Measurements from ENCODE around the gene ZNF782. TPM values are rescaled to one million over a fixed set of nuclear protein-coding genes. Genes with fewer than 3 reads are reported as not detected.
"Not testable (repeated sequence)": the region's sequence is repeated elsewhere in the genome, so short reads cannot be mapped to it uniquely, and the experiment has no call there.

Gene ZNF782
- total and polyA plus RNA-seq, 2 donors (not counting 1 experiment from before 2014, with no cell fraction given): 2.7 to 14.6 TPM

- H4K20me1 ChIP-seq (ENCODE audit: control insufficient read depth, insufficient read depth, low read length, poor library complexity, severe bottlenecking); H3K36me3 ChIP-seq (replicated peaks in 1 of 2; ENCODE audit: control extremely low read depth in 1 of 2, control insufficient read depth in 1 of 2, extremely low read depth in 1 of 2, insufficient read depth in 2 of 2, low read length in 1 of 2); H3K9ac ChIP-seq (ENCODE audit: low read length); ATAC-seq (ENCODE audit: low read depth); H3K9me3 ChIP-seq (ENCODE audit: control extremely low read depth in 1 of 3, control insufficient read depth in 2 of 3, insufficient read depth in 1 of 3, low read length in 2 of 3); H3K4me3 Mint-ChIP-seq; intact Hi-C loops (cut with micrococcal nuclease); H2AFZ ChIP-seq (ENCODE audit: insufficient read depth, low read depth, low read length, poor library complexity, severe bottlenecking); POLR2A ChIA-PET; H3K27me3 Mint-ChIP-seq; H3K4me3 ChIP-seq (ENCODE audit: control extremely low read depth in 1 of 5, extremely low read depth in 1 of 5, insufficient read depth in 1 of 5, low read depth in 2 of 5, low read length in 4 of 5); CTCF ChIA-PET; H3K79me2 ChIP-seq (ENCODE audit: control insufficient read depth, insufficient read depth, low read length); H3K27ac ChIP-seq (ENCODE audit: low read length in 2 of 2); DNase-seq; H3K27ac Mint-ChIP-seq; H3K27me3 ChIP-seq (replicated peaks in 1 of 4; ENCODE audit: control extremely low read depth in 1 of 4, control insufficient read depth in 3 of 4, insufficient read depth in 4 of 4, low read length in 3 of 4); H3K4me1 ChIP-seq (ENCODE audit: control insufficient read depth in 2 of 2, insufficient read depth in 2 of 2, low read length in 2 of 2); H3K9me3 Mint-ChIP-seq (ENCODE audit: insufficient read depth); H3K4me1 Mint-ChIP-seq; H3K4me2 ChIP-seq (replicated peaks; ENCODE audit: low read depth, low read length, poor library complexity, severe bottlenecking): not testable (repeated sequence)
- 100% methylated on average over 2 of the region's 2 CpGs for WGBS (ENCODE audit: insufficient coverage)
Observed at GRCh38 chr9:96865240-96865639, 10.9 kb upstream of the ZNF782 start.

DNA sequence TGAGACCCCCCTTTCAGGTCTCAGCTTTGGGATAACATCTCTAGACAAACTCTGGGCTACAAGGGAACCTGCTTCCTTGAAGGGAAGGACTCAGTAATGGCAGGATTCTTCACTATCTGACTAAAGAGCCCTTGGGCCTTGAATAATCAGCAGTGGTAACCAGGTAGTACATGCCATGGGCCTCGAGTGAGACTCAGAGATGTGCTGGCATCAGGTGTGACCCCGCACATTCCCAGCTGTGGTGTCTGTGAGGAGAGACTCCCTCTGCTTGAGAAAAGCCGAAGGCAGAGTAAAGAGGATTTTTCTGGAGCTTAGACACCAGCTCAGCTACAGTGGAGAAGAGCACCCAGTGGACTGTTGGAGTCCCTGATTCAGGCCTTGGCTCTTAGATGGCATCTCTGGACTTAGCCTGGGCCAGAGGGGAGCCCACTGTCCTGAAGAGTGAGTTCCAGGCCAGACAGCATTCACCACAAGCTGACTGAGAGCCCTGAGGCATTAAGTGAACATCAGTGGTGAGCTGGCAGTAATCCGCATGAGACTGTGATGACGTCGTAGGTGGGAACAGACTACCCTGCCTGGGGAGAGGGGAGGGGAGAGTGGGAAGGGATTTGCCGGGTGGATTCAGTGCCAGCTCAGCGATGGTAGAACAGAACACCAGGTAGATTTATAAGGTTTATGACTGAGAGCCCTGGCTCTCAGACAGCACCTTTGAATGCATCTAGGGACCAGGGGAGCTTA lies 5.3 kb upstream of the ZNF782 start:
- Histone ChIP-seq H3K36me3 (replicated peaks in 1 of 2; ENCODE audit: control extremely low read depth in 1 of 2, control insufficient read depth in 1 of 2, extremely low read depth in 1 of 2, insufficient read depth in 2 of 2, low read length in 1 of 2) (no peaks in the 10 kb centered on the region), H3K4me1 (ENCODE audit: control insufficient read depth in 2 of 2, insufficient read depth in 2 of 2, low read length in 2 of 2) (peaks cover 0 to 4% of the 10 kb centered on the region in 2 donors), H3K4me2 (replicated peaks; ENCODE audit: low read depth, low read length, poor library complexity, severe bottlenecking) (no peak overlapping the region), H3K27ac (ENCODE audit: low read length in 2 of 2) (no peak overlapping the region), H3K27me3 (replicated peaks in 1 of 4; ENCODE audit: control extremely low read depth in 1 of 4, control insufficient read depth in 3 of 4, insufficient read depth in 4 of 4, low read length in 3 of 4) (peaks cover 0 to 7% (median 0%) of the 10 kb centered on the region in 4 experiments), H3K79me2 (ENCODE audit: control insufficient read depth, insufficient read depth, low read length) (peaks cover under 1% of the 10 kb centered on the region), H3K9me3 (ENCODE audit: control extremely low read depth in 1 of 3, control insufficient read depth in 2 of 3, insufficient read depth in 1 of 3, low read length in 2 of 3) (no peaks in the 10 kb centered on the region), H2AFZ (ENCODE audit: insufficient read depth, low read depth, low read length, poor library complexity, severe bottlenecking) (no peak overlapping the region), H3K9ac (ENCODE audit: low read length) (no peak overlapping the region), H3K4me3 (ENCODE audit: control extremely low read depth in 1 of 5, extremely low read depth in 1 of 5, insufficient read depth in 1 of 5, low read depth in 2 of 5, low read length in 4 of 5) (no peak overlapping the region), H4K20me1 (ENCODE audit: control insufficient read depth, insufficient read depth, low read length, poor library complexity, severe bottlenecking) (no peaks in the 10 kb centered on the region)
- Mint-ChIP-seq H3K9me3 (ENCODE audit: insufficient read depth) (no peaks in the 10 kb centered on the region), H3K4me1 (peaks cover 5% of the 10 kb centered on the region), H3K27ac (no peak overlapping the region), H3K27me3 (peaks cover 5% of the 10 kb centered on the region), H3K4me3 (no peak overlapping the region)
- intact Hi-C loops (cut with micrococcal nuclease): loop anchor here (5.0 to 10.0 kb wide), 5 partner anchors 248 to 535 kb away; no protein-coding TSS in a partner anchor
- DNase-seq (no peak), ATAC-seq (ENCODE audit: low read depth) (no peak)
- no peak for TF ChIP-seq CTCF (IDR thresholded peaks at IDR 0.05)
- no peak for TF ChIP-seq EZH2 (IDR thresholded peaks at IDR 0.05; ENCODE audit: borderline replicate concordance, insufficient read depth, low read depth, low read length, poor library complexity, severe bottlenecking)
- WGBS (ENCODE audit: insufficient coverage): 95% methylated on average over 8 of the region's 8 CpGs
- ChIA-PET CTCF (interaction anchor here (4.8 to 6.7 kb wide), 2 partner anchors 540 to 738 kb away, joined by 56 to 82 read pairs; no protein-coding TSS in a partner anchor), POLR2A (no interaction called here)

Data from B cell (primary cell).